DOHH2 (cell line): ENCODE measurements around the gene MR1.

Experiments used
- EZH2phosphoT487 ChIP-seq: fragments of 200-600 bp; sonication (generic); IDR thresholded peaks from 2 replicates; pipeline ENCODE4 v1.6.1; 2017; ENCODE audit warnings: borderline replicate concordance, mild to moderate bottlenecking, antibody characterized with exemption, low read length, moderate library complexity, mixed read lengths
- TF ChIP-seq, protein P1 (sequence below): fragments of 200-600 bp; sonication (generic); IDR thresholded peaks from one replicate; pipeline ENCODE4 v1.5.1; 2014; ENCODE audit warnings: antibody characterized with exemption, mild to moderate bottlenecking, low read depth, low read length; ENCODE audit not compliant: poor library complexity, severe bottlenecking

GRCh38 chr1:181049378-181049777 is 15.6 kb downstream of the MR1 start:
- TF ChIP-seq, protein P1, sequence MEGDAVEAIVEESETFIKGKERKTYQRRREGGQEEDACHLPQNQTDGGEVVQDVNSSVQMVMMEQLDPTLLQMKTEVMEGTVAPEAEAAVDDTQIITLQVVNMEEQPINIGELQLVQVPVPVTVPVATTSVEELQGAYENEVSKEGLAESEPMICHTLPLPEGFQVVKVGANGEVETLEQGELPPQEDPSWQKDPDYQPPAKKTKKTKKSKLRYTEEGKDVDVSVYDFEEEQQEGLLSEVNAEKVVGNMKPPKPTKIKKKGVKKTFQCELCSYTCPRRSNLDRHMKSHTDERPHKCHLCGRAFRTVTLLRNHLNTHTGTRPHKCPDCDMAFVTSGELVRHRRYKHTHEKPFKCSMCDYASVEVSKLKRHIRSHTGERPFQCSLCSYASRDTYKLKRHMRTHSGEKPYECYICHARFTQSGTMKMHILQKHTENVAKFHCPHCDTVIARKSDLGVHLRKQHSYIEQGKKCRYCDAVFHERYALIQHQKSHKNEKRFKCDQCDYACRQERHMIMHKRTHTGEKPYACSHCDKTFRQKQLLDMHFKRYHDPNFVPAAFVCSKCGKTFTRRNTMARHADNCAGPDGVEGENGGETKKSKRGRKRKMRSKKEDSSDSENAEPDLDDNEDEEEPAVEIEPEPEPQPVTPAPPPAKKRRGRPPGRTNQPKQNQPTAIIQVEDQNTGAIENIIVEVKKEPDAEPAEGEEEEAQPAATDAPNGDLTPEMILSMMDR = no peak
- no peak for TF ChIP-seq EZH2phosphoT487
